HG03066 (cell line): ENCODE data around the gene SPATA33.

Experiments used
- ATAC-seq: cut with Tn5 transposase; IDR thresholded peaks from one replicate; pipeline ENCODE4 v1.9.1; 2021; ENCODE audit warnings: low read depth; ENCODE audit not compliant: unreplicated experiment

Gene SPATA33

GRCh38 chr16:89705006-89705405 is 47.4 kb downstream of the SPATA33 start:
- no peak for ATAC-seq

GRCh38 chr16:89706518-89707260 is 49.1 kb downstream of the SPATA33 start:
- no peak for ATAC-seq

- ATAC-seq: no peak
Observed at GRCh38 chr16:89707695-89708094, 50.1 kb downstream of the SPATA33 start.

- no peak for ATAC-seq
Observed at GRCh38 chr16:89708481-89708931, 50.9 kb downstream of the SPATA33 start.

GRCh38 chr16:89709166-89709565 is 51.5 kb downstream of the SPATA33 start:
- ATAC-seq: no peak

GRCh38 chr16:89709716-89710432 is 52.2 kb downstream of the SPATA33 start:
- no peak for ATAC-seq

GRCh38 chr16:89710709-89711564 is 53.3 kb downstream of the SPATA33 start:
- no peak for ATAC-seq

- no peak for ATAC-seq
Observed at GRCh38 chr16:89711601-89712273, 54.1 kb downstream of the SPATA33 start.

GRCh38 chr16:89712274-89712781 is 54.7 kb downstream of the SPATA33 start:
- ATAC-seq: no peak

GRCh38 chr16:89716493-89716892 is 58.9 kb downstream of the SPATA33 start:
- ATAC-seq: no peak

GRCh38 chr16:89716916-89717687 is 59.5 kb downstream of the SPATA33 start:
- no peak for ATAC-seq

- no peak for ATAC-seq
Observed at GRCh38 chr16:89717688-89718505, 60.3 kb downstream of the SPATA33 start.
